Measurements from ENCODE around the gene UBE2L5.

The UBE2L5 gene

DNA sequence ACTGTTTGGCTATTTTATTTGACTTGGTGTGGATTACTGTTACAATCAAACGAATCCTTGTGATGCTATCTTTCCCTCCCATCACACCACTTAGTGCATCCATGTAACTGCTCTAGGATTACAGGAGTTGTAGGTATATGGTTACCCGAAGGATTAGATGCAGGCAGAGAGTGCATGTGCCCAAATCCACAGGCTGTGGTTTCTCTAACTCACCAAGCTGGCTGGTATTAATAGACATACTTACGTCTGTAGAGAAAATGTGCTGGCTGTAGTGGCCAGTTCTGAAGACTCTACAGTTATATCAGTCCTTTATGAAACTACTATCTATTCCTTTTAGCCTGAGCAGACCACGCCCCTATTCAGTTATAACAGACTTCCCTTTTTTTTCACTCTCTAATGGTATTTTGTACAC is 44.6 kb downstream of the UBE2L5 start:
- no peak for DNase-seq (ENCODE audit: low read depth in 2 of 2, low spot score in 1 of 2)

DNA sequence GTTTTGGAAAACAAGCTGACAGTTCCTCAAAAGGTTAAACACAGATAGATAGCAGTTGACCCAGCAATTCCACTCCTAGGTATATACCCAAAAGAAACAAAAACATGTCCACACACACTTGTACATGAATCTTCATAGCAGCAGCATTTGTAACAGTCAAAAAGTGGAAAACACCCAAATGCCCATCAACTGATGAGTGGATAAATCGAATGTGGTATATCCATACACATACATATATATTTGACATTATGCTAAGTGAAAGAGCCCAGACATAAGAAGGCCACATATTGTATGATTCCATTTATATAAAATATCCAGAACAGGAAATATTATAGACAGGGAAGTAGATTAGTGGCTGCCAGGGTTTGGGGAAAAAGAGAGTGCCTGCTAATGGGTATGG is 51.4 kb downstream of the UBE2L5 start:
- DNase-seq (ENCODE audit: low read depth in 2 of 2, low spot score in 1 of 2) = no peak

DNA sequence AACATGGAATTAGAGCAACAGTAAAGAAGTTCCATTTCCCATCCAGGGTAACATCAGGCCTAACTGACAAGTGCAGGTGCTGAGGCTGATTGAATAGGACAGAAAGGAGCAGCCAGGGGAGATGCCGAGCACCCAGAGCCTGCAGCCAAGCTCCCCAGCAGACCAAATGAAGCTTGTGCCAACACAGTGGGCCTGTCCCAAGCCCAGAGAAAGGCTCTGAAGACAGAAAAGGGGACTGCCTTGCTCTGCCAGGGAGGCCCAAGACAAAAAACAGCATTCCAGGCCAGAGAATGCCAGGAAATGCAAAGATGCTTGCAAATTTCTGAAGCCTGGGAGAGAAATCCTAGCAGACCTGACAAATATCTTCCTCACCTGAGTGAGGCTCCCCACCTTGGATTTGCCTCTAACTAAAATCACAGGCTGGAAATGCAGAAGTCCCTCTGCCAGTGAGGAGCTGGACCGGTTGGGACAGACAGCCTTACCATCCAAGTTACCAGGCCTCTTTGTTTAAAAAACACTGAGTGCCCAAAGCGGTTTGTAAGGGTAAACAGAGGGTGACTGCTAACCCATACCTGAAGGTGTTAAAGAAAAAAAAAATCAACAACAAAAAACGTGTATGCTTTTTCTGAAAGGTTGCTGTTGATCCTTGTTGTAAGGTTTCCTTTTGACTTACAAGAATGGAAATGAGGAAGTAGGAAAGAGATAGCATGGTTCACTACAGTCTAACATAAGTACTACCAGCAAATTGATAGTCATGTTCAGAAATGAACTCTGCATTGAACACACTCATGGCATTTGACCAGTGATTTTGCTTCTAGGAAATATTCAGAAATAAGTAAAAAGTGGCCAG is 55.3 kb downstream of the UBE2L5 start:
- DNase-seq (ENCODE audit: low read depth in 2 of 2, low spot score in 1 of 2) = no peak
